HG02571 (cell line): ENCODE data around the gene HNMT.
"Not testable (repeated sequence)": the region's sequence is repeated elsewhere in the genome, so short reads cannot be mapped to it uniquely, and the experiment has no call there.

Experiments used
- ATAC-seq: cut with Tn5 transposase; IDR thresholded peaks from one replicate; pipeline ENCODE4 v1.9.1; 2021; ENCODE audit warnings: mild to moderate bottlenecking, moderate library complexity; ENCODE audit not compliant: unreplicated experiment

The HNMT gene

DNA sequence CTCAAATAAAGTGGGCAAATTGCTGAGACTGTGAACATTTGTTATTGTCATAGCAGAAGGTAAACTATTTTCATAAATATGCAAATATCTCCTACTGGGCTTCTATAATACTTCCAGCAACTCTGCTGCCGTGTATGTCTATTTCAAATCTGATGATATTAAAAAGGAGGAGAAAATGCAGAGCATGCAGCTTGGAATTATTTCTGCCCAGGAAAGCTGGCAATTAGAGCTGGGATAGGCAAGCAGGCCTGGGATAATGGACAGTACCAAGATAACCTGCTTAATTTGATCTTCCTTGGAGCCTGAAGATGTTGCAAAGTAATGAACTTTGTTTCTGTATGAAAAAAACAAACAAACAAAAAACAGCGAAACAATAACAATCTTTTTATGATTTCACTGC lies 72.8 kb downstream of the HNMT start:
- no peak for ATAC-seq

DNA sequence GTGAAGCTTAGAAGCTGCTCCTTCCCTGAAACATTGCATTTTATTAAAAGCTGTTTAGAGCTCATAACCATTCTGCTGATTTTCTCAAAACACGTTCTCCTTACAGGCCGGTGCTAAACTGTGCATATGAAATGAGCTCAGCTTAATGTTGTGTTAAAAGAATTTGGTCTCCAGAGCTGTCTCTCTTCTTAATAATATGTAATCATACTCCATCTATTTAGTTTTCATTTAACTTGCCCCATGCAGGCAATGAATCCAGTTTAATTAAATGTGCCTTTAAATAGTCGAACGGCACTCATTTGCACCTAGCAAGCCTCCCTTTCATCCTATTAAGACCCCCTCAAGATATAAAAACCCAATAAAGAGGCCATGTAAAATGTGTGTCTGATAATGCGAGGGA lies 76.3 kb downstream of the HNMT start:
- ATAC-seq, result no peak

DNA sequence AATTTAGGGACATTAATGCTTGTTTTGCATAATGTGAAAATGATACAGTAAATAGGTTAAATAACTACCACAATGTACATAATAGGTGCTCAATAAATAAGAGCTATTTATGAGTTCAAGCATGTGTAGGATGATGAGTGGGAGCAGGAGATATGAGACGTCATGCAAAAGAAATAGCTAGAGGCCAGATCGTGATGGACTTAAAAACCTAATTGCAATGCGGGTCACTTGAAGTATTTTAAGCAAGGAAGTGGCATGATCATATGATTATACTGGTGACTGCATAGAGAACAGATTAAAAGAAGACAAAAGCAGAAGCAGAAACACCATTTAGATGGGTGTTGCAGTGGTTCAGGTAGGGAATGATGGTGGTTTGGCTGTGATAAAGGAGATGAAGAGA lies 78.0 kb downstream of the HNMT start:
- ATAC-seq, result no peak

DNA sequence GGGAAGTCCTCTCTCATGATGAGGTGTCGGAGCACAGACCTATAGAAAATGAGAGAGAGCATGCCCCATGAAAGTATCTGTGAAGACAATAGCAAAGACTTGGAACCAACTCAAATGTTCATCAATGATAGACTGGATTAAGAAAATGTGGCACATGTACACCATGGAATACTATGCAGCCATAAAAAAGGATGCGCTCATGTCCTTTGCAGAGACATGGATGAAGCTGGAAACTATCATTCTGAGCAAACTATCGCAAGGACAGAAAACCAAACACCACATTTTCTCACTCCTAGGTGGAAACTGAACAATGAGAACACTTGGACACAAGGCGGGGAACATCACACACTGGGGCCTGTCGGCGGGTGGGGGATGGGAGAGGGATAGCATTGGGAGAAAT lies 79.3 kb downstream of the HNMT start:
- not testable (repeated sequence) for ATAC-seq

DNA sequence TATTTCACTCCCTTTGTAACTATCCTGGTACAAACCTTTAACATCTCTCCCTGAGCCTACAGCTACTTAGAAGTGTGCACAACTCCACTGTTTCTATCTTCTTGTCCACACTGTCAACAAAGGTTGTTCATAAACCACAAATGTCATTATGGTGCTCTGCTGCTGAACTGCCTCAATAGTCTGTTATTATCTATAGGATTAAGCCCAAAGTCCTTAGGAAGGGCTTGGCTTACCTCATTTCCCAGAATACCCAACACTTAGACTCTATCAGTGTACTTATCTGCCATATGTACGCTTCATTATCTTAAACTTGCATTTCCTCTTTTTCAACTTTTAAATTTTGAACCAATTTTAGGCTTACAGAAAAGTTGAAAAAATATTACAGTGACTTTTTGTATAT lies 94.2 kb downstream of the HNMT start:
- no peak for ATAC-seq

DNA sequence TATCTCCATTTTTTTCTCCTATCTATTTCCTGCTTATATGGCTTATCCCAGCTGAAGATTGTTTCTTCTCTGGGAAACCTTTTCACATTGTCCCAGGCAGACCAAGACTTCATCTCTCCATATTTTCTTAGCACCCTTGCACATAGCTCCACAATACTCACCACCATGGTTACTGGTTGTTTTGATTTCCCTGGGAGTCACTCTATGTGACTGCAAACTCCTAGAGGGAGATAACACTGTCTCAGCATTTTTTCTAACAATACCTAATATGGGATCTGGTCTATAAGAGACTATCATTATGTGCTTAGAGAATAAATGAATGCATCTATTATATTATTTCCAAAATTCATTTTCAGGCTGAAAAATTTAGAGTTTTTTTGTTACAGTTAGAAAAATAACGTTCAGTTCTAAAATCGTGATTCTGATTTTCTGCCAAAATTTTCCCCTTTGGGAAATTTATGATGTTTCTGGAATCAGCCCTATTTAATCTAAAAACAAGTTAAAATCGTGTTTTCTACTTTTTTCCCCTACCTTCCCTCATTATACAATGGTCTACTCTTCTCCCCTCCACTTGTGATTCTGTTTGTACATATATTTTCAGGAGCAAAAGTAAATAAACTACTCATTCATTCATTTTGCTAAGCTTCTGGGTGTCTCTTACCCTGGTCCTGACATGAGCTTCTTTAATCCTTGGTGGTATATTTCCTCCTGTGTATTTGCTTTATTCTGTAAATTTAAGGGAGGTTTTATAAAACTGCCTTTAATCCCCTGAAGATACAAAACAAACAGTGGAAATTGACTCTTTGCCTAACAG lies 95.4 kb downstream of the HNMT start:
- ATAC-seq, result no peak

DNA sequence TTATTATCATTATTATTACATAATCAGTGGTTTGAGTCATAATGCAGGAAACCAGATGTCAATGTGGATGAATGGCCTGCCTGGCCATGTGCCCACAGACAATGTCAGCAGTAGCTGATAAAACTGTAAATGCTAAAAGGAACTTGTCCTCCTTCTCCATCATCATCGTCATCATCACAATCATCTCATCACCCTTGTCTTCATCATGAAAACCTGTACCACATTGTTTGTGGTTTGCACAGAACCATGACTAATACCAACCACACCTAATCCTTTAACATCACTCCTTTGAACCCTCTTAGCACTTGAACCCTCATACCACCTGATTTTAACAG lies 96.0 kb downstream of the HNMT start:
- no peak for ATAC-seq

DNA sequence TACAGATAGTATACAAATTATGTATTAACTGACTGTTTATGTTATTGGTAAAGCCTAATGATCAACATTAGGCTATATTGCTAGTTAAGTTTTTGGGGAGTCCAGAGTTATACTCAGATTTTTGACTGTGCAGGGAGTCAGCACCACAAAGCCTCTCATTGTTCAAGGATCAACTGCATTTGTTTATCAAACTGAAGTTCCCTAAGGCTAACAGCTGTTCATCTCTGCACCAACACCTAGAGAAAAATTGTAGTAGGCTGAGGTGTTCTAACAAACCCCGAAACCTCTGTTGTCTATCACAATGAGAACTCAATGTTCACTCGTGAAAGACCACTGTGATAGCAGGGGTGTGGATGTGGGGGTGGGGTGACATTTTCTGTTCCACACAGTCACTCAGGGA lies 97.7 kb downstream of the HNMT start:
- no peak for ATAC-seq

DNA sequence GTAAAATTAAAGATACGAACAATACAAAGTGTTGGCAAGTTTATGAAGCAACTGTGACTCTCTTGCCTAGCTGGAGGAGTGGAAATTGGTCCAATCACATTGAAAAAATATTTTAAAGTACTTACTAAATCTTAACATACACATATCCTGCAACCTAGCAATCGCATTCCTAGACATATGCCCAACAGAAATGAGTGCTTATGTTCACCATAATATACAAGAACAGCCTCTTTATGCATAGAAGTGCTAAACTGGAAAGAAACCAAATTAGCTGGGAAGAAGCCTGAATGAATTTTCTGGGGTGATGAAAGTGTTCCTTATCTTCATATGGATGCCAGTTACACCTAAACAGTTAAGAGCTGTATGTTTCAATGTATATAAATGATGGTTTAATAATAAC lies 98.9 kb downstream of the HNMT start:
- ATAC-seq, result no peak
